Measurements from ENCODE around the gene AMIGO3.

DNA sequence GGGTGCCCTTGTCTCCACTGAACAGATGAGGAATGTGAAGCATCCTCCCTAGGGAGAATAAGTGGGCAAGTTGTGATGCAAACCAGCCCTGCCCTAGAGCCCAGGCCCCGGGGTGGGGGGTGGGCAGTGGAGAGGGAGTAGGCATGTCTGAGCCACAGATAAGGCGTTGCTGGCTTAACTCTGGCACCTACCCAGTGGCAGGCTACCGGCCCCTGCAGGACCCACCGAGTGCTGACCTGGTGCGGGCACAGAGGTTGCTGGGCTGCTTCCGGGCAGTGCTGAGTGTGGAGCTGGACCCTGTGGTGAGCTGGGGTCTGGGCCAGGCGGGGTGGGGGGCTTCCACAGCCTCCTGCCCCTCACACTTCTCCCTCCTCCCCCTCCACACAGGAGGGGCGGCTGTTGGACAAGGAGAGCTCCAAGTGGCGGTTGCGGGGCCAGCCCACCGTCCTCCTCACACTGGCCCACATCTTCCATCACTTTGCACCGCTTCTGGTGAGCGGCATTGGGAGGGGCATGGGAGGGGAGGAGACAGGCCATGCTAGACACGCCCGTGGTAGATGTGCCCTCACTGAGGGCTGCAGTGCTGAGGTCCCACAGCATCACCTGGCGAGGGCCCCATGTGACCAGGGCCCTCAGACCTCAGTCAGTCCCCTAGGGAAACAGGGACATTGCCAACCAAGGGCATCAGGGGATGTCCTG, 20.1 kb downstream of the AMIGO3 start:
- TF ChIP-seq CEBPB (IDR thresholded peaks at IDR 0.05) (no peak), ZBTB7A (IDR thresholded peaks at IDR 0.05; ENCODE audit: low read depth) (no peak), REST (IDR thresholded peaks at IDR 0.05; ENCODE audit: low read depth) (no peak), FOXM1 (IDR thresholded peaks at IDR 0.05; ENCODE audit: borderline replicate concordance, low read depth) (no peak), EGR1 (IDR thresholded peaks at IDR 0.05) (no peak), EP300 (IDR thresholded peaks at IDR 0.05; ENCODE audit: borderline replicate concordance) (no peak), RAD21 (IDR thresholded peaks at IDR 0.05; ENCODE audit: low read depth) (no peak), YY1 (IDR thresholded peaks at IDR 0.05; ENCODE audit: low read depth) (no peak), CREB1 (IDR thresholded peaks at IDR 0.05; ENCODE audit: low read depth) (no peak)
- TF ChIP-seq, protein P1, sequence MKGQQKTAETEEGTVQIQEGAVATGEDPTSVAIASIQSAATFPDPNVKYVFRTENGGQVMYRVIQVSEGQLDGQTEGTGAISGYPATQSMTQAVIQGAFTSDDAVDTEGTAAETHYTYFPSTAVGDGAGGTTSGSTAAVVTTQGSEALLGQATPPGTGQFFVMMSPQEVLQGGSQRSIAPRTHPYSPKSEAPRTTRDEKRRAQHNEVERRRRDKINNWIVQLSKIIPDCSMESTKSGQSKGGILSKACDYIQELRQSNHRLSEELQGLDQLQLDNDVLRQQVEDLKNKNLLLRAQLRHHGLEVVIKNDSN (IDR thresholded peaks at IDR 0.05): no peak

Data from Ishikawa (cell line).